Colonic mucosa (tissue), 4 donors: ENCODE measurements around the gene MYZAP. TPM values are rescaled to one million over a fixed set of nuclear protein-coding genes. Genes with fewer than 3 reads are reported as not detected.

ENCODE experiments used
- DNase-seq: peaks from one replicate; pipeline ENCODE4 v3.0.0-alpha.2; 2020
- H3K27ac ChIP-seq: fragments of 200-600 bp; one replicate; pipeline ENCODE4 v1.8.0; 2021
- H3K27me3 ChIP-seq: fragments of 200-600 bp; one replicate; pipeline ENCODE4 v1.8.0; 2021
- H3K36me3 ChIP-seq: fragments of 200-600 bp; one replicate; pipeline ENCODE4 v1.8.0; 2021
- H3K4me1 ChIP-seq: fragments of 200-600 bp; one replicate; pipeline ENCODE4 v1.8.0; 2021; ENCODE audit warnings: mild to moderate bottlenecking
- H3K4me3 ChIP-seq: fragments of 200-600 bp; one replicate; pipeline ENCODE4 v1.8.0; 2021
- H3K9ac ChIP-seq, 2 donors: one replicate each; pipeline ENCODE4 v1.7.0; 2013; ENCODE audit warnings: control low read depth in 2 of 2, low read depth in 2 of 2, low read length in 2 of 2
- H3K9me3 ChIP-seq: fragments of 200-600 bp; one replicate; pipeline ENCODE4 v1.8.0; 2021
- CTCF ChIP-seq: fragments of 200-600 bp; IDR thresholded peaks from one replicate; pipeline ENCODE4 v1.8.0; 2022; ENCODE audit warnings: antibody characterized with exemption, mild to moderate bottlenecking
- intact Hi-C: fragments of 100-400 bp; cut with DNase I; formaldehyde crosslinking; loops from one replicate; pipeline ENCODE4 v1.14.1; 2022
- total RNA-seq, 2 donors: library from RNA; stranded (reverse); fragmentation: NEBNext Ultra II Directional in 1 of 2; extraction: Animal tissue kit (Norgen Biotek cat#: 25700) in 1 of 2; gene quantifications; one replicate each; pipeline ENCODE4 v1.2.1, GENCODE V29; 2021
- donor health status: healthy.
- donor health status: DM: no; HTN: no; CAD: no.
- donor health status: DM: no; HTN: no; CAD: no.

The MYZAP gene
- total RNA-seq, 2 donors from 2014 or later: 11.7 to 12.2 TPM

- no peak for TF ChIP-seq CTCF
- no peak for DNase-seq
- intact Hi-C loops: no loop called here
- Histone ChIP-seq H3K36me3 (no peaks in the 10 kb centered on the region), H3K4me1 (no peaks in the 10 kb centered on the region), H3K9me3 (no peaks in the 10 kb centered on the region), H3K9ac (no peak overlapping the region), H3K4me3 (no peak overlapping the region), H3K27me3 (no peaks in the 10 kb centered on the region), H3K27ac (no peak overlapping the region)
Observed at GRCh38 chr15:57696146-57696545, 104.4 kb downstream of the MYZAP start.

- no peaks in the 10 kb centered on the region for H3K9me3 ChIP-seq
- H3K27me3 ChIP-seq: no peaks in the 10 kb centered on the region
- intact Hi-C loops: no loop called here
- H3K4me1 ChIP-seq: no peaks in the 10 kb centered on the region
- H3K27ac ChIP-seq: no peak overlapping the region
- no peak for DNase-seq
- no peak for TF ChIP-seq CTCF
- H3K4me3 ChIP-seq: no peak overlapping the region
- H3K9ac ChIP-seq: no peak overlapping the region
- H3K36me3 ChIP-seq: no peaks in the 10 kb centered on the region
Observed at GRCh38 chr15:57697588-57697987, 105.9 kb downstream of the MYZAP start.

- Histone ChIP-seq H3K36me3 (no peaks in the 10 kb centered on the region), H3K9ac (no peak overlapping the region), H3K9me3 (no peaks in the 10 kb centered on the region), H3K27me3 (no peaks in the 10 kb centered on the region), H3K4me1 (no peaks in the 10 kb centered on the region), H3K4me3 (no peak overlapping the region), H3K27ac (no peak overlapping the region)
- intact Hi-C loops: no loop called here
- no peak for DNase-seq
- no peak for TF ChIP-seq CTCF
Observed at GRCh38 chr15:57698243-57698642, 106.5 kb downstream of the MYZAP start.

GRCh38 chr15:57698991-57699390, 107.3 kb downstream of the MYZAP start:
- H3K9ac ChIP-seq: no peak overlapping the region

GRCh38 chr15:57703387-57703786, 111.7 kb downstream of the MYZAP start:
- H3K4me1 ChIP-seq: no peaks in the 10 kb centered on the region
- no peak for TF ChIP-seq CTCF
- no peaks in the 10 kb centered on the region for H3K36me3 ChIP-seq
- intact Hi-C loops: no loop called here
- H3K27me3 ChIP-seq: no peaks in the 10 kb centered on the region
- H3K9me3 ChIP-seq: no peaks in the 10 kb centered on the region
- H3K27ac ChIP-seq: no peak overlapping the region
- DNase-seq: no peak
- H3K4me3 ChIP-seq: no peak overlapping the region
- H3K9ac ChIP-seq: no peak overlapping the region

More at GRCh38 chr15:57698991-57699390, 107.3 kb downstream of the MYZAP start:
- TF ChIP-seq CTCF: no peak
- H3K27ac ChIP-seq: no peak overlapping the region
- DNase-seq: no peak
- no peaks in the 10 kb centered on the region for H3K9me3 ChIP-seq
- H3K36me3 ChIP-seq: no peaks in the 10 kb centered on the region
- intact Hi-C loops: no loop called here
- no peak overlapping the region for H3K4me3 ChIP-seq
- no peaks in the 10 kb centered on the region for H3K27me3 ChIP-seq
- no peaks in the 10 kb centered on the region for H3K4me1 ChIP-seq

GRCh38 chr15:57704441-57704840, 112.7 kb downstream of the MYZAP start:
- TF ChIP-seq CTCF: no peak
- intact Hi-C loops: no loop called here
- DNase-seq: no peak
- no peaks in the 10 kb centered on the region for H3K4me1 ChIP-seq
- H3K36me3 ChIP-seq: no peaks in the 10 kb centered on the region
- no peak overlapping the region for H3K9ac ChIP-seq
- no peaks in the 10 kb centered on the region for H3K9me3 ChIP-seq
- H3K27me3 ChIP-seq: no peaks in the 10 kb centered on the region
- no peak overlapping the region for H3K4me3 ChIP-seq
- H3K27ac ChIP-seq: no peak overlapping the region
